ENCODE measurements around the gene P3H2.

Gene P3H2

DNA sequence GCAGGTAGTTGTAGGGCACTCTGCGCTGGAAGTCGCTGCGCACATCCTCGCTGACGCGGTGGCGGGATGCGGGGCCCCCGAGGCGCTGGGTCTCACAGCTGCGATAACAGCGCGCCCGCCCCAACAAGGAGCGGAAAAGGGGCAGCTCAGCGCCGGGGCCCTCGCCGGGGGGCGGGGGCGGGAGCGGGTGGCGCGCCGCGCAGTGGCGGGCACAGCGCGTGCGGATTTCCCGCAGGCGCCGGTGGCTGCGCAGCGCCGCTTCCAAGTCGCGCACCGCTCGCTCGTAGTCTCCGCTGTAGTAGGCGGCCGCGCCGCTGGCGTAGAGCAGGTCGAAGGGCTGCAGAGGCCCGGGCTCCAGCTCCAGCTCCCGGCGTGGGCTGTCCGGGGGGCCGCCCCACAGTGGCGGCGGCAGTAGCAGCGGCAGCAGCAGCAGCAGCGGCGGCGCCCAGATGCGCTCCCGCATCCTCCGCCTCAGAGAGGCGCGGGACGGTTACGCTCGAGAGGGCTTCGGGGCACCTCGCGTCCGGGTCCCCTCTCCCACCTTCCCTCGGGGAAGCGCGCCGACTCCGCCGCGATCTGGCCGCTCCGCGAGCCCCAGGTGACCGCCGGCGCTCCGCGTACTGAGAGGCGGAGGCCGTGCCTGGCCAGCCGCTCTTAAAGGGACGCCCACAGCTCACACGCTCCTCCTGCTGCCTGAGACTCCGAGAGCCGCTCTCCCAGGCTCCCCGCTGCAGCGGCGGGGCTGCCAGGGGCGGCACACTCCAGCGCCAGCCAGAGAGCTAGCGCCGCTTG, at the start of gene P3H2:
P3H2 (minus strand) TSS at position 629 of the 792 bp plus-strand sequence; CDS start at position 463, 166 bp downstream.
- Histone ChIP-seq H3K4me2 (peak within 1 kb of the TSS; percentile 76), H3K36me3 (ENCODE audit: insufficient read depth) (no peaks in the 10 kb centered on the region), H3K27ac (no peak within 1 kb of the TSS), H3K9ac (peak within 1 kb of the TSS; percentile 2; the same call in 1 of the 2 replicates), H3K4me3 (IDR thresholded peaks at IDR 0.05; ENCODE audit: insufficient read depth, low read depth, low read length) (peak within 1 kb of the TSS; percentile 49), H3K27me3 (ENCODE audit: insufficient read depth, low read depth) (peaks cover 10% of the 10 kb centered on the region), H2AFZ (ENCODE audit: low read depth) (peak within 1 kb of the TSS; percentile 92), H3K79me2 (ENCODE audit: insufficient read depth, low read depth) (no peaks in the 10 kb centered on the region), H3K4me1 (ENCODE audit: low read depth, poor library complexity, severe bottlenecking) (peaks cover 9% of the 10 kb centered on the region), H4K20me1 (ENCODE audit: insufficient read depth) (no peaks in the 10 kb centered on the region)
- TF ChIP-seq, protein P1, sequence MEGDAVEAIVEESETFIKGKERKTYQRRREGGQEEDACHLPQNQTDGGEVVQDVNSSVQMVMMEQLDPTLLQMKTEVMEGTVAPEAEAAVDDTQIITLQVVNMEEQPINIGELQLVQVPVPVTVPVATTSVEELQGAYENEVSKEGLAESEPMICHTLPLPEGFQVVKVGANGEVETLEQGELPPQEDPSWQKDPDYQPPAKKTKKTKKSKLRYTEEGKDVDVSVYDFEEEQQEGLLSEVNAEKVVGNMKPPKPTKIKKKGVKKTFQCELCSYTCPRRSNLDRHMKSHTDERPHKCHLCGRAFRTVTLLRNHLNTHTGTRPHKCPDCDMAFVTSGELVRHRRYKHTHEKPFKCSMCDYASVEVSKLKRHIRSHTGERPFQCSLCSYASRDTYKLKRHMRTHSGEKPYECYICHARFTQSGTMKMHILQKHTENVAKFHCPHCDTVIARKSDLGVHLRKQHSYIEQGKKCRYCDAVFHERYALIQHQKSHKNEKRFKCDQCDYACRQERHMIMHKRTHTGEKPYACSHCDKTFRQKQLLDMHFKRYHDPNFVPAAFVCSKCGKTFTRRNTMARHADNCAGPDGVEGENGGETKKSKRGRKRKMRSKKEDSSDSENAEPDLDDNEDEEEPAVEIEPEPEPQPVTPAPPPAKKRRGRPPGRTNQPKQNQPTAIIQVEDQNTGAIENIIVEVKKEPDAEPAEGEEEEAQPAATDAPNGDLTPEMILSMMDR (conservative IDR thresholded peaks at IDR 0.05; ENCODE audit: low read depth, low read length), result peak; percentile 30; the same call in 1 of the 2 replicates

DNA sequence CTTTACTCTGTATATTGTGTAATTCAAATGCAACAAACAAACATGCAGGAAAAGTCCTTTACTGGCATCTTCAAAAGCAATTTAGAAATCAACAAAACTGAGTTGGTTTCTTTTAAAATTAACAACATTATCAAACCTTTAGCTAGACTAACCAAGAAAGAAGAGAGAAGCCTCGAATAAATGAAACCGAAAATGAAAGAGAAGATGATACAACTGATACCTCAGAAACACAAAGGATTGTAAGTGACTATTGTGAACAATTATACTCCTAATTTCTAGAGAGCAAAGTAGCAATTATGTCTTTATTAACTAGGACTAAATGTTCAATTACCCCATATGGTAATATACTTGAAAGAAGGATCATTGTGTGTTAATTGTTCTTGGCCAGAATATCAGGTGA, 49.2 kb upstream of the P3H2 start:
- H3K4me3 ChIP-seq (IDR thresholded peaks at IDR 0.05; ENCODE audit: insufficient read depth, low read depth, low read length), result peak overlapping the region; percentile 26
- H3K4me2 ChIP-seq, result peak overlapping the region; percentile 85
- peak overlapping the region; percentile 51 for H2AFZ ChIP-seq (ENCODE audit: low read depth)
- H3K27ac ChIP-seq, result peak overlapping the region; percentile 21
- H4K20me1 ChIP-seq (ENCODE audit: insufficient read depth), result no peaks in the 10 kb centered on the region
- H3K36me3 ChIP-seq (ENCODE audit: insufficient read depth), result no peaks in the 10 kb centered on the region
- peak overlapping the region; percentile 23 for H3K9ac ChIP-seq
- H3K79me2 ChIP-seq (ENCODE audit: insufficient read depth, low read depth), result no peaks in the 10 kb centered on the region
- peaks cover 21% of the 10 kb centered on the region for H3K4me1 ChIP-seq (ENCODE audit: low read depth, poor library complexity, severe bottlenecking)
- TF ChIP-seq, protein P1 (conservative IDR thresholded peaks at IDR 0.05; ENCODE audit: low read depth, low read length), result no peak
- no peaks in the 10 kb centered on the region for H3K27me3 ChIP-seq (ENCODE audit: insufficient read depth, low read depth)

- Histone ChIP-seq H3K79me2 (ENCODE audit: insufficient read depth, low read depth) (no peaks in the 10 kb centered on the region), H3K4me3 (IDR thresholded peaks at IDR 0.05; ENCODE audit: insufficient read depth, low read depth, low read length) (peak overlapping the region; percentile 26), H3K36me3 (ENCODE audit: insufficient read depth) (no peaks in the 10 kb centered on the region), H3K27ac (peak overlapping the region; percentile 21), H3K9ac (peak overlapping the region; percentile 23), H3K4me1 (ENCODE audit: low read depth, poor library complexity, severe bottlenecking) (peaks cover 21% of the 10 kb centered on the region), H3K4me2 (peak overlapping the region; percentile 85), H2AFZ (ENCODE audit: low read depth) (peak overlapping the region; percentile 51), H4K20me1 (ENCODE audit: insufficient read depth) (no peaks in the 10 kb centered on the region), H3K27me3 (ENCODE audit: insufficient read depth, low read depth) (no peaks in the 10 kb centered on the region)
- TF ChIP-seq, protein P1 (conservative IDR thresholded peaks at IDR 0.05; ENCODE audit: low read depth, low read length), result no peak
These were observed 48.5 kb upstream of the P3H2 start for GRCh38 chr3:190169243-190169642.

GRCh38 chr3:190167936-190168680, 47.4 kb upstream of the P3H2 start:
- no peak overlapping the region for H3K4me3 ChIP-seq (IDR thresholded peaks at IDR 0.05; ENCODE audit: insufficient read depth, low read depth, low read length)
- no peak overlapping the region for H3K27ac ChIP-seq
- H3K4me1 ChIP-seq (ENCODE audit: low read depth, poor library complexity, severe bottlenecking), result peaks cover 21% of the 10 kb centered on the region
- H2AFZ ChIP-seq (ENCODE audit: low read depth), result no peak overlapping the region
- no peaks in the 10 kb centered on the region for H3K79me2 ChIP-seq (ENCODE audit: insufficient read depth, low read depth)
- H3K27me3 ChIP-seq (ENCODE audit: insufficient read depth, low read depth), result no peaks in the 10 kb centered on the region
- H4K20me1 ChIP-seq (ENCODE audit: insufficient read depth), result no peaks in the 10 kb centered on the region
- H3K9ac ChIP-seq, result no peak overlapping the region
- TF ChIP-seq, protein P1 (conservative IDR thresholded peaks at IDR 0.05; ENCODE audit: low read depth, low read length), result no peak
- H3K36me3 ChIP-seq (ENCODE audit: insufficient read depth), result no peaks in the 10 kb centered on the region
- H3K4me2 ChIP-seq, result no peak overlapping the region

Data from KMS-11 (cell line).